Measurements from ENCODE around the gene DHRS12. TPM values are rescaled to one million over a fixed set of nuclear protein-coding genes. Genes with fewer than 3 reads are reported as not detected.

The DHRS12 gene
- total RNA-seq, 1 experiment from 2014 or later, result 2.6 TPM

DNA sequence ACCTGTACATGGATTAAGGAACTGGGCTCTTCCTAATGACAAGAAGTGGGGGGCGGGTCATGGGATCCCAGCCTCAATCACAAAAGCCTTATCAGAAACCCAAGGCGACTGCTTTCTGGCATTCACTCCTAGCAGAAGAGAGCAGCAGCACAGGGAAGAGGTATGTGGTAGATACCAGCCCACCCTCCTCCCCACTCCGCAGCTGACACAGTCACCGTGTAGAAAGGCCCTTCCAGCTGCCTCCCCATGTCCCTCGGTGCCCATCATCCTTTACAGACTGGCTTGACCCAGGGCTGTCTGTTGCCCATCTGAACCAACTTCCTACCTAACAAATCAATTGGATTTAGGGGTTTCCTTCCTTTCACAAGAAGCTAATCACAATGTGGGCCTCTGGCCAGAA is 3.1 kb upstream of the DHRS12 start:
- Histone ChIP-seq H3K79me2 (ENCODE audit: low read length) (peaks cover 4% of the 10 kb centered on the region; the same call in 1 of the 2 replicates), H3K9me3 (ENCODE audit: low read length) (no peaks in the 10 kb centered on the region), H3K9ac (ENCODE audit: low read length) (no peak overlapping the region), H2AFZ (ENCODE audit: low read length) (no peak overlapping the region), H3K9me2 (replicated peaks; ENCODE audit: low read length) (no peaks in the 10 kb centered on the region), H3K27me3 (ENCODE audit: low read length) (no peaks in the 10 kb centered on the region), H3K4me2 (ENCODE audit: low read length) (no peak overlapping the region), H4K20me1 (ENCODE audit: low read length) (no peaks in the 10 kb centered on the region), H3K36me3 (ENCODE audit: low read depth, low read length) (no peaks in the 10 kb centered on the region), H3K4me1 (ENCODE audit: insufficient read depth, low read length) (peaks cover 21% of the 10 kb centered on the region), H3K27ac (ENCODE audit: low read length) (no peak overlapping the region), H3K4me3 (ENCODE audit: low read length) (no peak overlapping the region), H3F3A (ENCODE audit: low read length, unreplicated experiment) (no peaks in the 10 kb centered on the region)
- no TSS peak for BruUV-seq (replicated peaks)
- intact Hi-C loops (cut with micrococcal nuclease), result no loop called here
- no peak for DNase-seq
- TF ChIP-seq, protein P1, sequence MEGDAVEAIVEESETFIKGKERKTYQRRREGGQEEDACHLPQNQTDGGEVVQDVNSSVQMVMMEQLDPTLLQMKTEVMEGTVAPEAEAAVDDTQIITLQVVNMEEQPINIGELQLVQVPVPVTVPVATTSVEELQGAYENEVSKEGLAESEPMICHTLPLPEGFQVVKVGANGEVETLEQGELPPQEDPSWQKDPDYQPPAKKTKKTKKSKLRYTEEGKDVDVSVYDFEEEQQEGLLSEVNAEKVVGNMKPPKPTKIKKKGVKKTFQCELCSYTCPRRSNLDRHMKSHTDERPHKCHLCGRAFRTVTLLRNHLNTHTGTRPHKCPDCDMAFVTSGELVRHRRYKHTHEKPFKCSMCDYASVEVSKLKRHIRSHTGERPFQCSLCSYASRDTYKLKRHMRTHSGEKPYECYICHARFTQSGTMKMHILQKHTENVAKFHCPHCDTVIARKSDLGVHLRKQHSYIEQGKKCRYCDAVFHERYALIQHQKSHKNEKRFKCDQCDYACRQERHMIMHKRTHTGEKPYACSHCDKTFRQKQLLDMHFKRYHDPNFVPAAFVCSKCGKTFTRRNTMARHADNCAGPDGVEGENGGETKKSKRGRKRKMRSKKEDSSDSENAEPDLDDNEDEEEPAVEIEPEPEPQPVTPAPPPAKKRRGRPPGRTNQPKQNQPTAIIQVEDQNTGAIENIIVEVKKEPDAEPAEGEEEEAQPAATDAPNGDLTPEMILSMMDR (conservative IDR thresholded peaks at IDR 0.05; ENCODE audit: low read depth, low read length), result no peak
- TF ChIP-seq EZH2phosphoT487 (IDR thresholded peaks at IDR 0.05; ENCODE audit: borderline replicate concordance, low read length) (no peak), EZH2 (IDR thresholded peaks at IDR 0.05; ENCODE audit: low read length, unreplicated experiment) (no peak)
- no peak for ATAC-seq
- CTCF ChIA-PET, result interaction anchor here (0.9 kb wide), 1 partner anchor 9 kb away, joined by 3 read pairs; no protein-coding TSS in a partner anchor
- POLR2A ChIA-PET (ENCODE audit: unreplicated experiment), result no interaction called here

DNA sequence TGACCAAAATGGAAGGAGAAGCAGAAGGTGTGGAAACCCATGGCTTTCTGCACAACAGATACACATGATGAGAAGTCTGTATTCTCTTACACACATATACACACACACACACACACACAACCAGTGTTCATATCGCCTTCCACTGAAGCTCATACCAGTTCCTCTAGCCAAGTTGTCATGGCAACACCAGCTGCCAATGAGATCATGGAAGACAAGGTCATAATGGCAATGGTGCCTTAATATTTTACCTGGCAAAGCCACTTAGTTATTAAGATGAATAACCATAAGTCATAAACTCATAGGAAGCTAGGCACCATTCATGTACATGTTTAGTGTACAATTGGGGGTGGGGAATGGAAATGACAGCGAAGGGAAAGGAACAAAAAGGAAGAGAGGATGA is 2.6 kb upstream of the DHRS12 start:
- H3K9ac ChIP-seq (ENCODE audit: low read length), result no peak overlapping the region
- no peaks in the 10 kb centered on the region for H3K9me3 ChIP-seq (ENCODE audit: low read length)
- H2AFZ ChIP-seq (ENCODE audit: low read length), result no peak overlapping the region
- CTCF ChIA-PET, result interaction anchor here (0.9 kb wide), 1 partner anchor 9 kb away, joined by 3 read pairs; no protein-coding TSS in a partner anchor
- peaks cover 4% of the 10 kb centered on the region; the same call in 1 of the 2 replicates for H3K79me2 ChIP-seq (ENCODE audit: low read length)
- H3K27ac ChIP-seq (ENCODE audit: low read length), result no peak overlapping the region
- ATAC-seq, result no peak
- POLR2A ChIA-PET (ENCODE audit: unreplicated experiment), result no interaction called here
- H3K36me3 ChIP-seq (ENCODE audit: low read depth, low read length), result no peaks in the 10 kb centered on the region
- intact Hi-C loops (cut with micrococcal nuclease), result no loop called here
- H3K4me2 ChIP-seq (ENCODE audit: low read length), result no peak overlapping the region
- DNase-seq, result peak; percentile 6
- no peaks in the 10 kb centered on the region for H3F3A ChIP-seq (ENCODE audit: low read length, unreplicated experiment)
- no peaks in the 10 kb centered on the region for H3K9me2 ChIP-seq (replicated peaks; ENCODE audit: low read length)
- no peaks in the 10 kb centered on the region for H4K20me1 ChIP-seq (ENCODE audit: low read length)
- no TSS peak for BruUV-seq (replicated peaks)
- no peaks in the 10 kb centered on the region for H3K27me3 ChIP-seq (ENCODE audit: low read length)
- H3K4me1 ChIP-seq (ENCODE audit: insufficient read depth, low read length), result peaks cover 26% of the 10 kb centered on the region
- TF ChIP-seq, protein P1 (conservative IDR thresholded peaks at IDR 0.05; ENCODE audit: low read depth, low read length), result no peak
- TF ChIP-seq EZH2phosphoT487 (IDR thresholded peaks at IDR 0.05; ENCODE audit: borderline replicate concordance, low read length) (no peak), EZH2 (IDR thresholded peaks at IDR 0.05; ENCODE audit: low read length, unreplicated experiment) (no peak)
- no peak overlapping the region for H3K4me3 ChIP-seq (ENCODE audit: low read length)

DNA sequence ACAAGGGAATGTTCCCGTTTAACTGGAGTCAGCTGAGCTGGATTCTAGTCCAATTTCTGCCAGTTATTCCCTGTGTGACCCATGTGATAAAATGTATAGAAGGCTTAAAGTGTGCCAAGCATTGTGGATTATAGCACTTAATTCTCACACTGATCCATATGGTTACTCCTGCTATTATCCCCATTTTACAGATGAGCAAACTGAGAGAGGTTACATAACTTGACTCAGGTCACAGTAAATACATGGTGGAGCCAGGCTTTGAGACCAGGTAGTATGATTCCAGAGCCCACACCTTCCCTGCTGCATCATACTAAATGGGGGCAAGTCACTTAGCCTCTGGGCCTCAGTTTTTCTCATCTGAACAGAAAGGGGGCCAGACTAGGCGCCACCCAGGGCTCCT is 2.0 kb upstream of the DHRS12 start:
- ChIA-PET POLR2A (ENCODE audit: unreplicated experiment) (no interaction called here), CTCF (no interaction called here)
- Histone ChIP-seq H3K36me3 (ENCODE audit: low read depth, low read length) (no peaks in the 10 kb centered on the region), H3K9me2 (replicated peaks; ENCODE audit: low read length) (no peaks in the 10 kb centered on the region), H3K79me2 (ENCODE audit: low read length) (peaks cover 4% of the 10 kb centered on the region; the same call in 1 of the 2 replicates), H3K27ac (ENCODE audit: low read length) (no peak overlapping the region), H3K4me1 (ENCODE audit: insufficient read depth, low read length) (peaks cover 28% of the 10 kb centered on the region), H3K9ac (ENCODE audit: low read length) (no peak overlapping the region), H3F3A (ENCODE audit: low read length, unreplicated experiment) (no peaks in the 10 kb centered on the region), H3K4me3 (ENCODE audit: low read length) (no peak overlapping the region), H3K27me3 (ENCODE audit: low read length) (no peaks in the 10 kb centered on the region), H3K9me3 (ENCODE audit: low read length) (no peaks in the 10 kb centered on the region), H4K20me1 (ENCODE audit: low read length) (no peaks in the 10 kb centered on the region), H3K4me2 (ENCODE audit: low read length) (no peak overlapping the region), H2AFZ (ENCODE audit: low read length) (no peak overlapping the region)
- TF ChIP-seq, protein P1 (conservative IDR thresholded peaks at IDR 0.05; ENCODE audit: low read depth, low read length), result no peak
- TF ChIP-seq EZH2 (IDR thresholded peaks at IDR 0.05; ENCODE audit: low read length, unreplicated experiment), result no peak
- TF ChIP-seq EZH2phosphoT487 (IDR thresholded peaks at IDR 0.05; ENCODE audit: borderline replicate concordance, low read length), result no peak
- no peak for DNase-seq
- ATAC-seq, result no peak
- intact Hi-C loops (cut with micrococcal nuclease), result no loop called here
- no TSS peak for BruUV-seq (replicated peaks)
